Ovary (tissue), 9 donors: ENCODE results near the gene CACNA2D3. TPM values are rescaled to one million over a fixed set of nuclear protein-coding genes. Genes with fewer than 3 reads are reported as not detected.

ENCODE experiments used
- DNase-seq, 5 donors: peaks; one replicate each; pipeline ENCODE4 v3.0.0-alpha.2; 2019 to 2020
- H3K27ac ChIP-seq, 2 donors: fragments of 200-600 bp; one replicate each; pipeline versions ENCODE4 v1.5.1 to v1.8.0; 2019 to 2022
- H3K27me3 ChIP-seq: fragments of 200-600 bp; one replicate; pipeline ENCODE4 v1.8.0; 2022
- H3K36me3 ChIP-seq: fragments of 200-600 bp; sonication (generic); one replicate; pipeline ENCODE4 v1.5.1; 2019
- H3K4me1 ChIP-seq: one replicate; pipeline ENCODE4 v1.8.1; 2013; ENCODE audit warnings: mild to moderate bottlenecking, moderate library complexity; ENCODE audit not compliant: insufficient read depth
- H3K4me3 ChIP-seq: fragments of 200-600 bp; sonication (generic); one replicate; pipeline ENCODE4 v1.5.1; 2017
- H3K9me3 ChIP-seq, 2 donors: fragments of 200-600 bp in 1 of 2; sonication (generic) in 1 of 2; one replicate each; pipeline versions ENCODE4 v1.5.1 to v1.8.1; 2013 to 2019; ENCODE audit warnings: mild to moderate bottlenecking in 1 of 2, moderate library complexity in 1 of 2
- EP300 ChIP-seq: sonication (generic); formaldehyde crosslinking; IDR thresholded peaks from one replicate; pipeline ENCODE4 v1.6.1; 2017; ENCODE audit warnings: antibody characterized with exemption
- POLR2A ChIP-seq: fragments of 450-650 bp; IDR thresholded peaks from one replicate; pipeline ENCODE4 v1.6.1; 2017; ENCODE audit warnings: antibody characterized with exemption, mild to moderate bottlenecking, moderate library complexity
- WGBS, 3 donors: extraction: QIAGEN DNeasy Blood & Tissue Kit in 1 of 3; methylation state at CpG; one replicate each; pipeline versions ENCODE4 v1.1.5 to v1.1.7; 2013 to 2017; 5-methylcytosine and 5-hydroxymethylcytosine counted together
- intact Hi-C, 4 donors: fragments of 100-400 bp; cut with DNase I; formaldehyde crosslinking; loops; one replicate each; pipeline versions ENCODE4 v1.11.0 to v1.15.1; 2022 to 2023
- polyA plus RNA-seq, 2 donors: library from polyadenylated mRNA; stranded (reverse); fragments of 200-250 nt in 1 of 2; fragments of 350-450 nt in 1 of 2; fragmentation: Illumina TruSeq in 1 of 2; extraction: RNeasy Lipid Tissue Mini Kit (QIAGEN cat#74804) in 1 of 2; gene quantifications; one replicate each; pipeline ENCODE4 v1.2.3, GENCODE V29; 2013 to 2014
- total RNA-seq, 7 donors: library from RNA; depleted of rRNA in 2 of 7; stranded (reverse); fragments of >200 nt in 2 of 7; fragmentation: NEBNext Ultra II Directional in 3 of 7; extraction: Animal tissue kit (Norgen Biotek cat#: 25700) in 3 of 7; gene quantifications; one replicate each; pipeline versions ENCODE4 v1.1.0 to v1.2.4, GENCODE V29; 2016 to 2023
- TF ChIP-seq, protein P1 (sequence below), 3 donors: fragments of 450-650 bp in 2 of 3; fragments of 200-600 bp in 1 of 3; IDR thresholded peaks; one replicate each; pipeline versions ENCODE4 v1.5.1 to v1.8.0; 2016 to 2022; ENCODE audit warnings: antibody characterized with exemption in 3 of 3, mild to moderate bottlenecking in 1 of 3
- donor health status: DM: no; HTN: no; CAD: no; lungs with moderate emphysema.
- donor health status: DM: no; HTN: no; CAD: no.
- donor health status: Bipolar disorder and iron deficiency.
- donor health status: DM: yes; HTN: yes; CAD: no.
- donor health status: DM: no; HTN: no; CAD: no.
- donor health status: DM: yes; HTN: yes; CAD: no.

Gene CACNA2D3
- total and polyA plus RNA-seq, 9 donors = 2.0 to 10.1 (median 4.7) TPM

DNA sequence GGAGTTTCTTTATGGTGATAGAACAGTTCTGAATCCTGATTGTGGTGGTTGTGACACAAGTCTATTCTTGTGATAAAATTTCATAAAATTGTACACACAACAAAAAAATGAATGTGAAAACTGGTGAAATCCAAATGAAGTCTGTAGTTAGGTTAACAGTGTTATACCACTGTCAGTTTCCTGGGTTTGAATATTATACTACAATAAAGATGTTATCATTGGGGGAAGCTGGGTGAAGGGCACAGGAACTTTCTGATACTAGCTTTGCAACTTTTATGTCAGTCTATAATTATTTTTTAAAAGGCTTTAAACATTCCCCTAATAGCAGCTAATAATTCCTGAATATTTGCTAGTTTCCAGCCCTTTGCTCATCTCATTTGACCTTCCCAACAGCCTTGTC lies 485.7 kb downstream of the CACNA2D3 start:
- no peaks in the 10 kb centered on the region for H3K27me3 ChIP-seq
- no peak overlapping the region for H3K4me3 ChIP-seq
- H3K27ac ChIP-seq = no peak overlapping the region
- no peaks in the 10 kb centered on the region for H3K9me3 ChIP-seq
- H3K4me1 ChIP-seq = no peaks in the 10 kb centered on the region
- intact Hi-C loops = no loop called here
- no peak for DNase-seq
- no peaks in the 10 kb centered on the region for H3K36me3 ChIP-seq
- TF ChIP-seq POLR2A = no peak

DNA sequence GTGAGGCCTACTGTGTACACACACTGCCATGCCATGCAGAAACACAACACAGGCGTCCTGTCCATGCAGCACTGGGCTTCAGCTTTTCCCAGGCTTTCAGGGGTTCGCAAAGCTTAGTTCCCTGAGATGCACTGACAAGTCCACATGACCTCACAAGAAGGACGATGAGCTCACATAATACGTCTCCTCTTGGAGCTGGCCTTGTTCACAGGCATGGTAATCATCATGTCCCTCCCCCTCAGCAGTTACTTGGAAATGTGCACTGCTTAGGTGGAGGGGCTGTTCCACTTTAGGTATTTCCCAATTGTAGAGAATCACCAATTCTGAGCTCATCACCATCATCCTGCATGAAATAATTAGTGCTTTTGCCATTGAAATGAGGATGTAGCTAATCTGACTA lies 496.7 kb downstream of the CACNA2D3 start:
- H3K4me3 ChIP-seq = no peak overlapping the region
- no peaks in the 10 kb centered on the region for H3K27me3 ChIP-seq
- H3K9me3 ChIP-seq = no peaks in the 10 kb centered on the region
- no peaks in the 10 kb centered on the region for H3K4me1 ChIP-seq
- H3K27ac ChIP-seq = no peak overlapping the region
- DNase-seq = no peak
- intact Hi-C loops = no loop called here
- WGBS, 3 donors = 81 to 85% (median 83%) methylated on average over 4 of the region's 4 CpGs
- H3K36me3 ChIP-seq = no peaks in the 10 kb centered on the region
- TF ChIP-seq POLR2A = no peak
- TF ChIP-seq EP300 = no peak
- TF ChIP-seq, protein P1, sequence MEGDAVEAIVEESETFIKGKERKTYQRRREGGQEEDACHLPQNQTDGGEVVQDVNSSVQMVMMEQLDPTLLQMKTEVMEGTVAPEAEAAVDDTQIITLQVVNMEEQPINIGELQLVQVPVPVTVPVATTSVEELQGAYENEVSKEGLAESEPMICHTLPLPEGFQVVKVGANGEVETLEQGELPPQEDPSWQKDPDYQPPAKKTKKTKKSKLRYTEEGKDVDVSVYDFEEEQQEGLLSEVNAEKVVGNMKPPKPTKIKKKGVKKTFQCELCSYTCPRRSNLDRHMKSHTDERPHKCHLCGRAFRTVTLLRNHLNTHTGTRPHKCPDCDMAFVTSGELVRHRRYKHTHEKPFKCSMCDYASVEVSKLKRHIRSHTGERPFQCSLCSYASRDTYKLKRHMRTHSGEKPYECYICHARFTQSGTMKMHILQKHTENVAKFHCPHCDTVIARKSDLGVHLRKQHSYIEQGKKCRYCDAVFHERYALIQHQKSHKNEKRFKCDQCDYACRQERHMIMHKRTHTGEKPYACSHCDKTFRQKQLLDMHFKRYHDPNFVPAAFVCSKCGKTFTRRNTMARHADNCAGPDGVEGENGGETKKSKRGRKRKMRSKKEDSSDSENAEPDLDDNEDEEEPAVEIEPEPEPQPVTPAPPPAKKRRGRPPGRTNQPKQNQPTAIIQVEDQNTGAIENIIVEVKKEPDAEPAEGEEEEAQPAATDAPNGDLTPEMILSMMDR (IDR thresholded peaks at IDR 0.05) = no peak

DNA sequence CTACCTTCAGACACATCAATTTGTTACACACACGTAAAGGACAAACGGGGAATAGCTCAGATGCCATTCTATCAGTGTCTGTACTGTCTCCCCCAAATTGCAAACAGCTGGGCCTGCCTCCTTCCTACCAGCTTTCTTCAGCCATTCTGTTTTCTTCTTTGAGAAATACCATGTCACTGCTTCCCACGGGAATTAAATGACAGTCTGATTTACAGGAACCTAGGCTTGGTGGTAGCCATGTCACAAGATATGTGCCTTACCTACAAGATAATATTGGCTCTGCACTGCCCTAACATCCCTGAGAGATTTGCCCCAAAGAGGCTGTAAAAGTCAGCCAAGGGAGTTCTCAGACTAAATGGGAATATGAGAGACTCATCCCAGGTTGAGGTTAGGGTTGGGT lies 497.2 kb downstream of the CACNA2D3 start:
- H3K27me3 ChIP-seq = no peaks in the 10 kb centered on the region
- H3K27ac ChIP-seq = no peak overlapping the region
- H3K4me1 ChIP-seq = no peaks in the 10 kb centered on the region
- intact Hi-C loops = no loop called here
- DNase-seq = no peak
- TF ChIP-seq POLR2A = no peak
- TF ChIP-seq, protein P1 (IDR thresholded peaks at IDR 0.05) = no peak
- no peak for TF ChIP-seq EP300
- no peak overlapping the region for H3K4me3 ChIP-seq
- 59 to 63% (median 62%) methylated on average over 3 of the region's 3 CpGs for WGBS, 3 donors
- no peaks in the 10 kb centered on the region for H3K36me3 ChIP-seq
- no peaks in the 10 kb centered on the region for H3K9me3 ChIP-seq

DNA sequence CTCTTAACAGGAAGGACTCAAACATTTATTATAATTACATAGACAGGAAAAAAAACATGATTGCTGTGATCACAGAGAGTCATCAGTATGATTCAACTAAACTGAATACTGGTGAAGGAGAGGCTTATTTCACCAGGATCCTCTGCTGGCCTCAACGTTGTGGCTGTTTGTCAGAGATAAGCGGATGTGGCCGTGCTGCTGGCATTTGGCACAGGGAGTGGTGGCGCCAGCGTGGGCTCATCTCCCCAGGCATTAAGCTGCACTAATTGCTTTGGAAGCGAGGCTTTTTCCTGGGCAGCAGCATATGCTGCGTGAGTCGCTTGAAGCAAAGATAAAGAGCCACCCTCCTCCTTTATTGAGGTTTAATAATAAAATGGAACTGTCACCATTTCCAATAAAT lies 498.8 kb downstream of the CACNA2D3 start:
- 70 to 77% (median 76%) methylated on average over 8 of the region's 8 CpGs for WGBS, 3 donors
- TF ChIP-seq, protein P1 (IDR thresholded peaks at IDR 0.05) = no peak
- Histone ChIP-seq H3K36me3 (no peaks in the 10 kb centered on the region), H3K27me3 (no peaks in the 10 kb centered on the region), H3K27ac (no peak overlapping the region), H3K9me3 (no peaks in the 10 kb centered on the region), H3K4me3 (no peak overlapping the region), H3K4me1 (no peaks in the 10 kb centered on the region)
- intact Hi-C loops = no loop called here
- no peak for DNase-seq

DNA sequence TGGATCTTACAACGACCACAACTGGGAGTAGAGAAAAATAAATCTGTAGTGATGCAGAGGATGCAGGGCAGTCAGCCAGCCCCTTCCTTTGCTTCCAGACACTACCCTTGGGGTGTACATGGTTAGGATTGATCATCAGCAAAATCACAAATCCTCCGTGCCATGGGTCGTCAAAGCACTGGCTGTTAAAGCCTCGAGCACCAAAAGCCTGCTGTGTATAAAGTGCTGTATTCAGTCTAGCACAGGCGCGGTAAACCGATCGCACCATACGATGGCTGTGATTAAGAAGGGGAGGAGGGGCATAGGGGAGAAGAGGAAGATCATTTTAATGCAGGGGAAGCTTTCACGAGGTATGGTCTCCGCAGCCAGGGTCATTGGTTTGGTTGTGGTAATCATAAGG lies 500.3 kb downstream of the CACNA2D3 start:
- Histone ChIP-seq H3K4me1 (no peaks in the 10 kb centered on the region), H3K36me3 (no peaks in the 10 kb centered on the region), H3K4me3 (no peak overlapping the region), H3K27ac (no peak overlapping the region), H3K27me3 (no peaks in the 10 kb centered on the region), H3K9me3 (no peaks in the 10 kb centered on the region)
- WGBS, 3 donors = 76 to 85% (median 85%) methylated on average over 11 of the region's 11 CpGs
- intact Hi-C loops = no loop called here
- DNase-seq = no peak
- no peak for TF ChIP-seq EP300
- no peak for TF ChIP-seq POLR2A
- TF ChIP-seq, protein P1 (IDR thresholded peaks at IDR 0.05) = no peak
